Activated B cell treated with CpG ODN at 0.5 μM for 24 hours (primary cell): Measurements from ENCODE around the gene CYB561. TPM values are rescaled to one million over a fixed set of nuclear protein-coding genes. Genes with fewer than 3 reads are reported as not detected.

ENCODE experiments used
- ATAC-seq: fragments of 200-7000 bp; cut with Tn5 transposase; one replicate; pipeline ENCODE4 v1.10.0; 2021; ENCODE audit warnings: low read depth, mild to moderate bottlenecking, moderate library complexity
- CTCF ChIA-PET: fragments of 350-600 bp; sonication (Branson Sonifier 250); formaldehyde crosslinking; loops from one replicate; lab custom pipeline; 2021; ENCODE audit warnings: antibody characterized with exemption; lab: Charles Lee
- POLR2A ChIA-PET: fragments of 350-600 bp; sonication (Branson Sonifier 250); formaldehyde crosslinking; loops from one replicate; lab custom pipeline; 2021; ENCODE audit warnings: antibody characterized with exemption; lab: Charles Lee
- DNase-seq: peaks from one replicate; pipeline ENCODE4 v3.0.0; 2022
- H3K27ac Mint-ChIP-seq: one replicate; pipeline ENCODE4 v1.8.0; 2020; ENCODE audit warnings: mixed read lengths
- H3K27me3 Mint-ChIP-seq: one replicate; pipeline ENCODE4 v1.8.0; 2021; ENCODE audit warnings: mixed read lengths
- H3K36me3 Mint-ChIP-seq: one replicate; pipeline ENCODE4 v1.8.0; 2021; ENCODE audit warnings: low read depth, mixed read lengths
- H3K4me1 Mint-ChIP-seq: one replicate; pipeline ENCODE4 v1.8.0; 2021; ENCODE audit warnings: mixed read lengths
- H3K4me3 Mint-ChIP-seq: one replicate; pipeline ENCODE4 v1.8.0; 2020; ENCODE audit warnings: mild to moderate bottlenecking, mixed read lengths
- H3K9me3 Mint-ChIP-seq: one replicate; pipeline ENCODE4 v1.8.0; 2020; ENCODE audit warnings: mixed read lengths
- intact Hi-C: fragments of 100-400 bp; cut with micrococcal nuclease; formaldehyde crosslinking; loops from one replicate; pipeline ENCODE4 v1.15.1; 2024
- total RNA-seq: library from RNA; stranded (reverse); gene quantifications from 2 replicates; pipeline ENCODE4 v1.2.3, GENCODE V29; 2022
- TF ChIP-seq, protein P1 (sequence below): fragments of 200-600 bp; IDR thresholded peaks from one replicate; pipeline ENCODE4 v1.8.0; 2022; ENCODE audit warnings: antibody characterized with exemption, mild to moderate bottlenecking

CYB561 gene
- total RNA-seq, 1 donor from 2014 or later: 18.9 TPM

- ChIA-PET POLR2A (no interaction called here), CTCF (no interaction called here)
- H3K36me3 Mint-ChIP-seq: peaks cover 5% of the 10 kb centered on the region
- DNase-seq (no peak), ATAC-seq (no peak)
- no peaks in the 10 kb centered on the region for H3K27me3 Mint-ChIP-seq
- TF ChIP-seq, protein P1, sequence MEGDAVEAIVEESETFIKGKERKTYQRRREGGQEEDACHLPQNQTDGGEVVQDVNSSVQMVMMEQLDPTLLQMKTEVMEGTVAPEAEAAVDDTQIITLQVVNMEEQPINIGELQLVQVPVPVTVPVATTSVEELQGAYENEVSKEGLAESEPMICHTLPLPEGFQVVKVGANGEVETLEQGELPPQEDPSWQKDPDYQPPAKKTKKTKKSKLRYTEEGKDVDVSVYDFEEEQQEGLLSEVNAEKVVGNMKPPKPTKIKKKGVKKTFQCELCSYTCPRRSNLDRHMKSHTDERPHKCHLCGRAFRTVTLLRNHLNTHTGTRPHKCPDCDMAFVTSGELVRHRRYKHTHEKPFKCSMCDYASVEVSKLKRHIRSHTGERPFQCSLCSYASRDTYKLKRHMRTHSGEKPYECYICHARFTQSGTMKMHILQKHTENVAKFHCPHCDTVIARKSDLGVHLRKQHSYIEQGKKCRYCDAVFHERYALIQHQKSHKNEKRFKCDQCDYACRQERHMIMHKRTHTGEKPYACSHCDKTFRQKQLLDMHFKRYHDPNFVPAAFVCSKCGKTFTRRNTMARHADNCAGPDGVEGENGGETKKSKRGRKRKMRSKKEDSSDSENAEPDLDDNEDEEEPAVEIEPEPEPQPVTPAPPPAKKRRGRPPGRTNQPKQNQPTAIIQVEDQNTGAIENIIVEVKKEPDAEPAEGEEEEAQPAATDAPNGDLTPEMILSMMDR: no peak
- H3K9me3 Mint-ChIP-seq: no peaks in the 10 kb centered on the region
- no peak overlapping the region for H3K4me3 Mint-ChIP-seq
- no peaks in the 10 kb centered on the region for H3K4me1 Mint-ChIP-seq
- intact Hi-C loops: no loop called here
- H3K27ac Mint-ChIP-seq: no peak overlapping the region
Measured at GRCh38 chr17:63390090-63390489, 56.0 kb downstream of the CYB561 start.

DNA sequence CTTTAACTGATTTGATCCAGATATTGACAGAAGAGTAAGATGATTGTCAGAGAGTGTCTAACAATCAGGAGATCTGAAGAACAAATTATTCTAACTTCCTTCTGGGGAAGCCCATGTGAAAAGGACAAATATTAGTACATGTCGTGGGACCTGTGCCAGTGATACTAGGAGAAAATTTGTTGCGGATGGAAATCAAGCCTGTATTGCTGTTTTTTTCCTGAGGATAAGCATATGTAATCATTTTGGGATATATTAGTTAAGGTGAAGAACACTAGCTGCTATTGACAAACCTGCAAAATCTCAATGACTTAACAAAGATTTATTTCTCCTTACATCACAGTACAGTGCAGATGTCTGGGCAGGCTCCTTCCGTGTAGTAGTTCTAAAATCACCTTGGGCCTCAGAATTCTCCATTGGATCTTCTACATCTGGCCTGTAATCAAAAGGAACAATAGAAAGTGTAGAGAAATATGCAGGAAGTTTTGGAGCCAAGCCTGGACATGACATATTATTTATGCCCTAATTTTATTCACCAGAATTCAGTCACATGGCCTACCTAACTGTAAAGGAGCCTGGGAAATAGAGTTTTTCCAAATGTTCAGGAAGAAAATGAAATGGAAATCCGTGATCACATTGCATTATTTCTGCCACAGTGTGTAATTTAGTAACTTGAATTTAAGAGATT is 58.3 kb downstream of the CYB561 start:
- Mint-ChIP-seq H3K27ac (no peak overlapping the region), H3K36me3 (peaks cover 5% of the 10 kb centered on the region), H3K4me1 (no peaks in the 10 kb centered on the region), H3K27me3 (no peaks in the 10 kb centered on the region), H3K4me3 (no peak overlapping the region), H3K9me3 (no peaks in the 10 kb centered on the region)
- ChIA-PET POLR2A (no interaction called here), CTCF (no interaction called here)
- DNase-seq: no peak
- TF ChIP-seq, protein P1: no peak
- intact Hi-C loops: no loop called here
- no peak for ATAC-seq

- intact Hi-C loops: no loop called here
- ATAC-seq: no peak
- H3K4me3 Mint-ChIP-seq: no peak overlapping the region
- ChIA-PET POLR2A (no interaction called here), CTCF (no interaction called here)
- no peaks in the 10 kb centered on the region for H3K9me3 Mint-ChIP-seq
- no peaks in the 10 kb centered on the region for H3K27me3 Mint-ChIP-seq
- DNase-seq: no peak
- TF ChIP-seq, protein P1: no peak
- no peaks in the 10 kb centered on the region for H3K4me1 Mint-ChIP-seq
- H3K36me3 Mint-ChIP-seq: peaks cover 7% of the 10 kb centered on the region
- no peak overlapping the region for H3K27ac Mint-ChIP-seq
Measured at GRCh38 chr17:63382826-63383225, 63.3 kb downstream of the CYB561 start.

Other genes starting within 250 kb of the CYB561 start
- gene ACE, start 30.8 kb upstream of the CYB561 start, total RNA-seq: 3.2 and 3.3 TPM in 2 replicates
- not detected in 2 replicates for gene KCNH6, start 77.1 kb upstream of the CYB561 start, total RNA-seq
- gene DCAF7, start 104.2 kb upstream of the CYB561 start, total RNA-seq: 91.9 and 103 TPM in 2 replicates
- gene TACO1, start 154.6 kb upstream of the CYB561 start, total RNA-seq: 19.1 and 23.5 TPM in 2 replicates
- gene MAP3K3, start 176.1 kb upstream of the CYB561 start, total RNA-seq: 32.5 and 32.9 TPM in 2 replicates